Osteoblast (primary cell): ENCODE results near the gene POMGNT1. TPM values are rescaled to one million over a fixed set of nuclear protein-coding genes. Genes with fewer than 3 reads are reported as not detected.

ENCODE experiments used
- DNase-seq: peaks from one replicate; pipeline ENCODE4 v3.0.0; 2011; ENCODE audit warnings: low spot score, mixed read lengths; ENCODE audit not compliant: insufficient read length; ENCODE audit errors: missing footprints
- H2AFZ ChIP-seq: 2 replicates; pipeline ENCODE4 v1.6.0; 2011; ENCODE audit warnings: mild to moderate bottlenecking, low read length
- H3K27ac ChIP-seq: 2 replicates; pipeline ENCODE4 v1.5.1; 2011; ENCODE audit warnings: mild to moderate bottlenecking, low read depth, low read length, moderate library complexity
- H3K27me3 ChIP-seq: 2 replicates; pipeline ENCODE4 v1.6.0; 2012; ENCODE audit warnings: mild to moderate bottlenecking, control low read depth, inconsistent platforms, low read length, moderate library complexity; ENCODE audit not compliant: insufficient read depth
- H3K36me3 ChIP-seq: 2 replicates; pipeline ENCODE4 v1.5.1; 2011; ENCODE audit warnings: mild to moderate bottlenecking, low read length, control low read depth, moderate library complexity; ENCODE audit not compliant: insufficient read depth
- H3K4me1 ChIP-seq: 2 replicates; pipeline ENCODE4 v1.5.1; 2011; ENCODE audit warnings: mild to moderate bottlenecking, low read length, control low read depth, moderate library complexity; ENCODE audit not compliant: insufficient read depth
- H3K4me2 ChIP-seq: 2 replicates; pipeline ENCODE4 v1.6.0; 2011; ENCODE audit warnings: mild to moderate bottlenecking, low read length; ENCODE audit not compliant: insufficient read depth
- H3K4me3 ChIP-seq: fragments of 200-600 bp; sonication (generic); 3 replicates; pipeline ENCODE4 v1.5.1; 2012; ENCODE audit warnings: mild to moderate bottlenecking, low read length, inconsistent platforms; ENCODE audit not compliant: insufficient read depth
- H3K79me2 ChIP-seq: 2 replicates; pipeline ENCODE4 v1.6.0; 2012; ENCODE audit warnings: mild to moderate bottlenecking, low read length, control low read depth, inconsistent platforms; ENCODE audit not compliant: insufficient read depth
- H3K9me3 ChIP-seq: 2 replicates; pipeline ENCODE4 v1.5.1; 2011; ENCODE audit warnings: low read depth, low read length, control low read depth
- H4K20me1 ChIP-seq: 2 replicates; pipeline ENCODE4 v1.6.0; 2012; ENCODE audit warnings: mild to moderate bottlenecking, low read length, control low read depth; ENCODE audit not compliant: insufficient read depth
- CTCF ChIP-seq: IDR thresholded peaks from 2 replicates; pipeline ENCODE4 v1.5.1; 2011; ENCODE audit warnings: mild to moderate bottlenecking, low read depth, low read length, moderate library complexity; ENCODE audit errors: extremely low read depth
- small RNA-seq: library from RNA; depleted of rRNA; stranded (forward); fragments of <200 nt; gene quantifications from one replicate; pipeline ENCODE3, GENCODE V24; 2012
- total RNA-seq: library from RNA; depleted of rRNA; stranded (reverse); fragments of >200 nt; gene quantifications from 2 replicates; pipeline ENCODE4 v1.2.3, GENCODE V29; 2012

POMGNT1 gene
- total RNA-seq, 1 donor = 45.6 TPM

- H3K4me3 ChIP-seq = no peak overlapping the region
- H3K4me1 ChIP-seq = peaks cover 11% of the 10 kb centered on the region
- H2AFZ ChIP-seq = no peak overlapping the region
- H3K9me3 ChIP-seq = no peaks in the 10 kb centered on the region
- H3K27me3 ChIP-seq = no peaks in the 10 kb centered on the region
- H3K4me2 ChIP-seq = no peak overlapping the region
- no peaks in the 10 kb centered on the region for H3K36me3 ChIP-seq
- no peak for TF ChIP-seq CTCF
- H4K20me1 ChIP-seq = no peaks in the 10 kb centered on the region
- H3K79me2 ChIP-seq = no peaks in the 10 kb centered on the region
- no peak for DNase-seq
- H3K27ac ChIP-seq = no peak overlapping the region
Observed at GRCh38 chr1:46148318-46148717, 49.9 kb downstream of the POMGNT1 start.

Small RNA genes lying within 50 kb of the gene (small RNA-seq; reads per million reads assigned to genes)
- not detected for gene AL672043.1

Other genes starting within 250 kb of the POMGNT1 start
- gene PIK3R3, start 65.8 kb downstream of the POMGNT1 start, total RNA-seq = 4.0 and 5.3 TPM in 2 replicates
- gene TSPAN1, start 23.3 kb downstream of the POMGNT1 start, total RNA-seq = 0.59 and 1.1 TPM in 2 replicates
- gene P3R3URF, start 21.9 kb downstream of the POMGNT1 start, total RNA-seq = not detected in 2 replicates
- gene LURAP1, start 4.9 kb upstream of the POMGNT1 start, total RNA-seq = 4.1 and 4.3 TPM in 2 replicates
- gene RAD54L, start 49.3 kb upstream of the POMGNT1 start, total RNA-seq = 0.59 and 1.4 TPM in 2 replicates
- 103 and 104 TPM in 2 replicates for gene LRRC41, start 105.2 kb upstream of the POMGNT1 start, total RNA-seq
- gene UQCRH, start 105.3 kb upstream of the POMGNT1 start, total RNA-seq = 197 and 202 TPM in 2 replicates
- 17.4 and 20.3 TPM in 2 replicates for gene NSUN4, start 142.4 kb upstream of the POMGNT1 start, total RNA-seq
- gene FAAH, start 195.9 kb upstream of the POMGNT1 start, total RNA-seq = 2.4 and 4.0 TPM in 2 replicates